AG04450 (cell line): ENCODE data around the gene RXRG. TPM values are rescaled to one million over a fixed set of nuclear protein-coding genes. Genes with fewer than 3 reads are reported as not detected.
A peak's percentile ranks its signal among the peaks of the same experiment; 100 is the strongest.

Source experiments
- CTCF ChIA-PET: fragments of 300-600, 350-600 bp; formaldehyde crosslinking; extraction: SDS; loops from one replicate; lab custom pipeline; 2022; ENCODE audit warnings: antibody characterized with exemption, inconsistent platforms; lab: Charles Lee
- POLR2A ChIA-PET: fragments of 350-600 bp; formaldehyde crosslinking; extraction: SDS; loops from one replicate; lab custom pipeline; 2021; ENCODE audit warnings: antibody characterized with exemption, inconsistent platforms; lab: Yijun Ruan, JAX
- DNase-seq: peaks from one replicate; pipeline ENCODE4 v3.0.0-alpha.2; 2011; ENCODE audit warnings: low read depth, low spot score
- H3K27ac ChIP-seq: one replicate; pipeline ENCODE4 v1.5.1; 2012; ENCODE audit warnings: low read depth, low read length, control low read depth
- H3K27me3 ChIP-seq: one replicate; pipeline ENCODE4 v1.6.0; 2012; ENCODE audit warnings: low read length; ENCODE audit not compliant: control insufficient read depth, insufficient read depth
- H3K4me3 ChIP-seq: 2 replicates; pipeline ENCODE4 v1.5.1; 2011; ENCODE audit warnings: mild to moderate bottlenecking, low read depth, low read length, control low read depth
- H3K9me3 ChIP-seq: 2 replicates; pipeline ENCODE4 v1.5.1; 2012; ENCODE audit warnings: low read length; ENCODE audit not compliant: control insufficient read depth, insufficient read depth
- polyA plus RNA-seq: library from polyadenylated mRNA; depleted of rRNA; stranded (reverse); fragments of >200 nt; gene quantifications from 2 replicates; pipeline ENCODE4 v1.2.3, GENCODE V29; 2011
- TF ChIP-seq, protein P1 (sequence below): IDR thresholded peaks from 2 replicates; pipeline ENCODE4 v1.5.1; 2011; ENCODE audit warnings: low read depth, low read length, control low read depth, inconsistent platforms

The RXRG gene
- polyA plus RNA-seq, 1 experiment = not detected

DNA sequence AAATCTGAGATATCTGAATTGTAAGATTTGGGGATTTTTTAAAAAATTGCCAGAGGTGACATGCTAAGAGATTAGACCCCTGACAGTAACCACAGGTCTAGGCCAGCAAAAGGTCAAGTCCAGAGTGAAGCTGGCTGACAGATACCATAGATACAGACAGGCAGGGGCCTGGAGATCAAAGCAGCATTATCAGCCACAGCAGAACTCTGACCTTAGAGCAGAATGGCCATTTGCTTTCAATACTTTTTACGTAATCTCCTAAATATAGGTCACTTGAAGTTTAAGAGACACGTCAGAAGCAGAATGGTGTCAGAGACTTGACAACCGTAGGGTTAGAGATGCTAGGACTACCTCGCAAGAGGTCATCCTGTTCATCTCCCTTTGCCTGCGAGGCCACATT, 40.8 kb upstream of the RXRG start:
- POLR2A ChIA-PET = no interaction called here
- no peaks in the 10 kb centered on the region for H3K27me3 ChIP-seq

DNA sequence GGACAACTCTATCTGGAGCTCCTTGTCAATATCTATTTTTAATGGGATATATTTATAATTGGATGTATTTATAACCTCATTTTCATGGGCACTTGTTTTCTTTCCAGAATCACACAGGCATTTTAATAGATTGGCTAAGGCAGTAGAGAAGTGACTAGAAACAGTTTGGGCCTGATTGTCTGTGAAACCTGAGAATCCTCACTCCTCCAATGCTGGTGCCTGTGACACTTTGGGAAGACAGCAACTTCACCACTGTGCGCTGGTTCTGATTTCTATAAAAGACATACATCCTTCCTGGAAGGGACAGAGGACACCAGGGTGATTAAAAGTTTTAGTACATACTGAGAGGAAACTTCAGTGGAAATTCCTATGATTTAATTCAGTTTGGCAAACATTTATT, 39.6 kb upstream of the RXRG start:
- no peak for DNase-seq
- no peaks in the 10 kb centered on the region for H3K9me3 ChIP-seq
- H3K27me3 ChIP-seq = no peaks in the 10 kb centered on the region
- TF ChIP-seq, protein P1, sequence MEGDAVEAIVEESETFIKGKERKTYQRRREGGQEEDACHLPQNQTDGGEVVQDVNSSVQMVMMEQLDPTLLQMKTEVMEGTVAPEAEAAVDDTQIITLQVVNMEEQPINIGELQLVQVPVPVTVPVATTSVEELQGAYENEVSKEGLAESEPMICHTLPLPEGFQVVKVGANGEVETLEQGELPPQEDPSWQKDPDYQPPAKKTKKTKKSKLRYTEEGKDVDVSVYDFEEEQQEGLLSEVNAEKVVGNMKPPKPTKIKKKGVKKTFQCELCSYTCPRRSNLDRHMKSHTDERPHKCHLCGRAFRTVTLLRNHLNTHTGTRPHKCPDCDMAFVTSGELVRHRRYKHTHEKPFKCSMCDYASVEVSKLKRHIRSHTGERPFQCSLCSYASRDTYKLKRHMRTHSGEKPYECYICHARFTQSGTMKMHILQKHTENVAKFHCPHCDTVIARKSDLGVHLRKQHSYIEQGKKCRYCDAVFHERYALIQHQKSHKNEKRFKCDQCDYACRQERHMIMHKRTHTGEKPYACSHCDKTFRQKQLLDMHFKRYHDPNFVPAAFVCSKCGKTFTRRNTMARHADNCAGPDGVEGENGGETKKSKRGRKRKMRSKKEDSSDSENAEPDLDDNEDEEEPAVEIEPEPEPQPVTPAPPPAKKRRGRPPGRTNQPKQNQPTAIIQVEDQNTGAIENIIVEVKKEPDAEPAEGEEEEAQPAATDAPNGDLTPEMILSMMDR = no peak
- no peak overlapping the region for H3K27ac ChIP-seq
- ChIA-PET POLR2A (no interaction called here), CTCF (no interaction called here)
- no peak overlapping the region for H3K4me3 ChIP-seq

More for the DNA sequence above, 40.8 kb upstream of the RXRG start:
- Histone ChIP-seq H3K9me3 (no peaks in the 10 kb centered on the region), H3K4me3 (no peak overlapping the region), H3K27ac (no peak overlapping the region)
- no peak for DNase-seq
- CTCF ChIA-PET = no interaction called here
- TF ChIP-seq, protein P1 = no peak

DNA sequence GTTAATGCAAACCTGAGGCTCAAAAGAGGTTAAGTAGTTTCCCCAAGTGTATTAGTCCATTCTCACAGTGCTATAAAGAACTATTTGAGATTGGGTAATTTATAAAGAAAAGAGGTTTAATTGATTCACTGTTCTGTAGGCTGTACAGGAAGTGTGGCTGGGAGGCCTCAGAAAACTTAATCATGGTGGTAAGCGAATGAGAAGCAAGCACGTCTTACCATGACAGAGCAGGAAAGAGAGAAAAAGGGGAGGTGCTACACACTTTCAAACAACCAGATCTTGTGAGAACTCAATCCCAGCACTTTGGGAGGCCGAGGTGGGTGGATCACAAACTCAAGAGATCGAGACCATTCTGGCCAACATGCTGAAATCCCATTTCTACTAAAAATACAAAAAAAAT, 38.5 kb upstream of the RXRG start:
- Histone ChIP-seq H3K4me3 (no peak overlapping the region), H3K27ac (no peak overlapping the region), H3K27me3 (no peaks in the 10 kb centered on the region), H3K9me3 (no peaks in the 10 kb centered on the region)
- CTCF ChIA-PET = no interaction called here
- TF ChIP-seq, protein P1 = no peak
- no peak for DNase-seq
- POLR2A ChIA-PET = no interaction called here

DNA sequence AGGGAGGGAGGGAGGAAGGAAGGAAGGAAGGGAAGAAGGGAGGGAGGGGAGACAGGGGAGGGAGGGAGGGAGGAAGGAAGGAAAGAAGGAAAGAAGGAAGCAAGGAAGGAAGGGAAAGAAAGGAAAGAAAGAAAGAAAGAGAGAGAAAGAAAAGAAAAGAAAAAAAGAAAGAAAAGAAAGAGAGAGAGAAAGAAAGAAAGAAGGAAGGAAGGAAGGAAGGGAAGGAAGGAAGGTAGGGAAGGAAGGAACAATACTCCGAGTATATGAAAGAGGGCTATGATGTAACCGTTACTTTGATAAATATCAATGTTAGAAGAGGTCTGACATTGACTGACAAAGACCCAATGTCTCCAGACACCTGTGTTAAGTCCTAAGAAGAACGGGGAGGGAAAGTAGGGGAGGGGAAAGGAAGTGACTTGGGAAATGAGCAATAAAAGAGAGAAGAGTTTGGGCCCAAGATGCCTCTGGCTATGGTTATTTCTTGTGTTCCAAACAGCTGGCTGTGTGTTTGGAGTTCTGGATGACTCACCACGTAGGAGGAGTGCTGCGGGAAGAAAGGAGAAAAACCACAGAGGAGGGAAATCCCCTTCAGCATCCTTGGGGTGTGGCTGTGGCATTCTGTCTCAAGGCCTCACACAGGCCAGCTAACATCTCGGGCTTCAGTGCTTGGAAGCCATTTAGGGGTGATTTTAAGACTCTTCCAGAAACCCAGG, 37.0 kb upstream of the RXRG start:
- Histone ChIP-seq H3K9me3 (no peaks in the 10 kb centered on the region), H3K4me3 (no peak overlapping the region), H3K27ac (no peak overlapping the region), H3K27me3 (no peaks in the 10 kb centered on the region)
- peak; percentile 51 for DNase-seq
- POLR2A ChIA-PET = no interaction called here
- CTCF ChIA-PET = no interaction called here
- TF ChIP-seq, protein P1 = no peak

DNA sequence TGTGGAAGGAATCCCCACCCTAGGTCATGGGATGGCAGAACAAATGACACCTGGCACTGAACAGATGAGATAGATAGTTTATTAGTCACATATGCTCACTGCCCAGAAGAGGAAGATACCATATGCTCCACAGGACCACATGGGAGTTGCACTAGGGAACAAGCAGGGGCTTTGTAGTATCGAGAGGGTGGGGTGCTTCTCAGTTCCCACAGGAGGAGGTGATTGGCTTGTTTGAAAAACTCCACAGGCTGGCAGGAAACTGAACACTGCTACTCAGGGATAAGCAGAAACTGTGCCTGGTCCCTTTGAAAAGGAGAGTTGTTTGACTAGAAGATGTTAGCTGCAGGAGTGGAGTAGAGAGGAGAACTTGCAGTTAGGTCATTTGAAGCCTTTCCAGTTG, 31.9 kb upstream of the RXRG start:
- H3K27me3 ChIP-seq = peaks cover 3% of the 10 kb centered on the region
- H3K9me3 ChIP-seq = no peaks in the 10 kb centered on the region
- CTCF ChIA-PET = interaction anchor here (0.6 kb wide), 1 partner anchor 28 kb away, joined by 3 read pairs; no protein-coding TSS in a partner anchor
- TF ChIP-seq, protein P1 = no peak
- DNase-seq = no peak
- H3K4me3 ChIP-seq = no peak overlapping the region
- POLR2A ChIA-PET = no interaction called here
- H3K27ac ChIP-seq = no peak overlapping the region
